Activated gamma-delta T cell treated with anti-CD3 and anti-CD28 coated beads, Interleukin-2, amount 50 U/mL, for 16 hours (primary cell): ENCODE data around the gene DUSP10.

Source experiments
- DNase-seq: peaks from one replicate; pipeline ENCODE4 v3.0.0-alpha.2; 2020; ENCODE audit warnings: low read depth

Gene DUSP10

DNA sequence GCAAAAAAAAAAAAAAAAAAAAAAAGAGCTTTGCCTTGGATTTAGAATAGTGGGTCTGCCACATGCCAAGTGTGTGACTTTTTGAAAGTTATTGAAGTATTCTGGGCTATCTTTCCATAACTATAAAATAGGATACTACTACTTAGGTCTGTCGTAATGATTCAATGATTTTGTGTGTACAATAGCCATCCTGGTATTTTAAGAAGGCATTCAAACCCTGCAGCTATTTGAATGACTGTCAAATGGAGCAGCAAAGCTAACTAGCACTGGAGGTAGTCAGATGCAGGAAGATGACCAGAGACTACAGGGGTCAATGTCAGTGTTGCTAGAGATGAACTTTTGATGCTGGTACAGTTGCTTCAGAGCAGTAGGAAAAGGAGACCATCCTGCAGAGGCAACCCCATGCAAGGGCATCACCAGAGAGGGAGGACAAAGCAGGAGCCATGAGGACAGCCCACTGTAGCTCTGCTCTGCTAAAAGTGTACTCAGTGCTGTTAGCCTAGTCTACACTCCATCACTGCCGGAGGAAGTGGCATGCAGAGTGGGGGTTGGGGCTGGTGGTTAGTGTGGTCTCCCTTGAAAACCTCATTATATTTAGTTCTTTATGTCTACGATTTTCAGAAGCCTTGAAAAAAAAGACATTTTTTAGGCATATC is 29.0 kb downstream of the DUSP10 start:
- peak; percentile 68 for DNase-seq

DNA sequence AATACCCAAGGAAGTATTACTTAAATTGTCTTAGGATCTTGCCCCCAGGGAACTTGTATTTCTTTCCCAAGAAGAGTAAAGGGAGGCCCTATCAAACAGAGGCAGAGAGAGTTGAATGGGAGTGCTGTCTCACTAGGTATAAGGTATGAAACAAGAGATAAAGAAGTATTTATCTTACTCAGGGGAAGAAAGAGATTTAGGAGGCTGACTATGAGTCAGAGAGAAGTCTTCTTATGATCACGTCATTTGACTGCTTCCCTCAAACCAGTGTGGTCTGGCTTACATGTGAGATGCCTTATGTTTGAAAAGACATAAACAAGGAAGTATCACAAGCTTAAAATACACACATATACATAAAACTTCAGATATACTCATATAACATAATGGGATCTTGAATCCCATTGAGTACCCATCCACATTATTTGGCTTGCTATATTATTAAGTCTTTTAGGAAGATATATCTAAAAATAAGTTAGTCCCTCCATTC is 29.6 kb downstream of the DUSP10 start:
- DNase-seq, result peak; percentile 9

DNA sequence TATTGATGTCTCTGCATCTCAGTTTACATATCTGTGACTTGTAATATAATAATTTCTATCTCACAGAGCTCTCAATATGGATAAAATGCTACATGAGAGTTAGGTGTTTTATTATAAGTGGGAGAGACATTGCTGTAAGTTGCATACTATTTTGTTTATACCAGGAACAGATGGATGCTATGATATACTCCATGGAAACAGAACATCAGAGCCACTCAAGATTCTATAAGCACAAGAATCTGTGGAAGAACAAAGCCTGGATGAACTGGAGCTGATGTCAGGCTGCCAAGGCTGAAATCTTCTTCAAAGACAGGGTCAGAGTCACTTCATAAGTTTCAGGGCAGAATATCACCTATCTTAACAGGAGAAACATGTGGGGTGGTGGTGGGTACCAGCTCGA is 30.2 kb downstream of the DUSP10 start:
- no peak for DNase-seq

DNA sequence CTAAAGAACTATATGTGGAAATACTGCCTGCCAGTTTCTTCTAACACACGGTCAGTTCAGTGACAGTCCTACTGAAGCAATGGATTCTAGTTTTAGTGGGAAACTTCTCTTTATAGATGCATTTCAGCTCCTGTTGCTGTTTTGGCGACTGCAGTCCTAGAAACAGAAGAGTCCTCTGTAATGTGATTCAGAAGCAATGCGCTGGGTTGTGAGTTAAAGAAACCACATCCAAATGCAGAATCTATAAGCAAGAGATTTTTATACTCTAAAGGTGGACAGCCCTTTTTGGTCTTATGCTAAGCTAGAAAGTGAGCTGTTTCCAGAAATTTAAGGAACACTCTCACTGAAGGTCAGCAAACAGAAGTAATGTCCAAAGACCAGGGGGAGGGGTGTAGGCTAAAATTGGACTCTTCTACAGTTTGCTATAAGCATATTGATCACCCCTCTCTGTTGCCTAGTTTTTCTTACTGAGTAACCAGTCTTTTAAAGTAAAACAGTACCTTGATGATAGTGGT is 30.8 kb downstream of the DUSP10 start:
- no peak for DNase-seq

DNA sequence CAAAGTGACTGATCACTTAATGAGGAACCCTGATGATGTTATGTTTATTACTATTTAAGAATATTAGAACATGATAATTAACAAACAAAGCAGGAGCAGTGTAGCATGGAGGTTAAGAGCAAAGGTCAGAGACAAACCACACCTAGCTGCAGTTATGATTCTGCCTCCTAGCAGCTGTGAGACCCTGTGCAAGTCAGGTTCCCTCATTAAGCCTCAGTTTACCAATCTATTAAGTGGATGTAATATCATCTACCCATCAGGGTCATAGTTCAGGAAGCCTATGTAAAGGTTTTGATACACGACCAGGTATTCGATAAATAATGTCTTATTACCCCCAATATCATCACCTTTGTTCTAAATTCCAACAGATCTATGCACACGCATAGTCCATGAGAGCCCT is 32.0 kb downstream of the DUSP10 start:
- DNase-seq, result no peak

DNA sequence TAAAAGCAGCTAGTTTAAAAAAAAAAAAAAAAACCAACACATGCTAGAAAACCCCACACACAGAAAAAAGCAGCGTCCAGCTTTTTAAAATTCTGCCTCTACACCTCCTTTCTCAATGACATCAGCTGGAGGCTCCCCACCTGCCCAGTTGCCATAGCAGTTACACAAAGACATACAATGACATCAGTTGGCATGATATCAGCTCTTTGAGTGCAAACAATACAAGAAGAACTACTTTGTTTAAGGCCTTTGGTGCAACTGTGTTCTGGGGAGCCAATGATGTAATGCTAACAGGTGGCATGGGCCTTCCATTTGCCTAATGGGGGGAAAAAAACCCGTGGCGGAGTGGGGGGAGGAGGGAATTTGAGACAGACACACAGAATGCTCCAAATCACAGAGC is 32.9 kb downstream of the DUSP10 start:
- DNase-seq, result peak; percentile 18

DNA sequence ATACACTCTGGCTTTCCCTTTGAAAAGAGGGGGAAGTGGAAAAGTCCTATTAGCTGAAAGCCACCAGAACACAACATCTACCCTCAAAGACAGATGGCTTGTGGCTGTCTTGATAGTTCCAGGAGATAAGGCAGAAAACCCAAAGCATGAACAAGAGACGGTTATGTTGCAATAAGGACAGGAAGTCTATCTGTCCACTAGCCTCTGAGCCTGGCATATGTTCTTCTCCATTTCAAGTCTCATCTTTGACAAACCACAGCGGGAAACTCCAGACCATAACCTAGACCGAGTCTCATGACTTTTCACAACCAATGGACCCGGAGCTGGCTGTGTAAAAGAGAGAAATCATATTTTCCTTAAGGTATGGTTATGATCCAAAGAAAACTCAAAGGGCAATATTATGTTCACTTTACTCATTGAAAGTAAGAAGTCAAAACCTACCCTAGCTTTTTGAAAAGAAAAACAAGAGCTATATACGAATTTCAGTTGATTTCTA is 33.8 kb downstream of the DUSP10 start:
- peak; percentile 32 for DNase-seq

DNA sequence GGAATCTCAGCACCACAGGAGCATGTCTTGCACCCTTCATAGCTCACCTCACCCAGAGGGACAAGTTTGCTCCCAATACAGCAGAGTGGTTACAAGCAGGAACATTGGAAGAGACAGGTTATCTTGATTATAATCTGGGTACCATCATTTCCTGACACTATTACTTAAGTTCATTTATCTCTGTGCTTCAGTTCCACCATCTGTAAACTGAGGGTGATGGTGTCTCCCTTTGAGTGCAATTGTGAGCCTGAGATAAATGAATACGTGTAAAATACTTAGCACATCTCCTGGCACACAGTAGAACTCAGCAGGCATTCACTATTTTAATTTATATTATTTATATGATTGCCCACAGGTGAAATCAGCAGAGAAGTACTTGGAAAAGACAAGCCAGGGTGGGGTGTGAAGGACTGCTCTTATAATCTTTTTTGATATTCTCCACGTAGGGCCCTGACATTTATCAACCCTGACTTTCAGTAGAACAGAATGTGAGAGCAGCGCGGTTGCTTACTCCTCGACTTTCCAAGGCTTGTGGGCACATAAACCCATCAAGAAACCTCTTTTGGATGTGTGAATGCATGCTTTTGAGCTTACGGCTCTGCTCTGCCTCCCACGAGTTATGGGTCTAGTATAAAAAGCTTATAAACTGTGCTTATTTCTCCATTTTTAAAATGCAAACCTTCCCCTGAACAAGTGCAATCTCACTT is 34.9 kb downstream of the DUSP10 start:
- no peak for DNase-seq

DNA sequence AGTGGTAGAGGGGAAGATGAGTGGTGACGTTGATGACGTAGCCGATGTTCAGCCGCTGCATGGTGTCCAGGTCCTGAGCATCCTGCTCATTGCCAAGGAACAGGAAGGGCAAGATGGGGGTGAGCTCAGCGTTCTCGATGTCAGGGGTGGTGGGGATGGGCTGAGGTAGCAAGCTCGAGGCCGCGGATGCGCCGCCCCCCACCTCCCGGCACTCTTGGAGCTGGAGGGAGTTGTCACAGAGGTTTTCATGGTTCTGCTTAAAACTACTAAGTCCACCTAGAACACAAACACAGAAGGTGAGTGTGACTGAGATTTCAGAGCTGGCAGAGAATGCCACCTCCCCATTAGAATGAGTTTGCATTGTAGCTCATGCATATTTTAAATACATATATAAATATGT is 35.7 kb downstream of the DUSP10 start:
- DNase-seq, result no peak

DNA sequence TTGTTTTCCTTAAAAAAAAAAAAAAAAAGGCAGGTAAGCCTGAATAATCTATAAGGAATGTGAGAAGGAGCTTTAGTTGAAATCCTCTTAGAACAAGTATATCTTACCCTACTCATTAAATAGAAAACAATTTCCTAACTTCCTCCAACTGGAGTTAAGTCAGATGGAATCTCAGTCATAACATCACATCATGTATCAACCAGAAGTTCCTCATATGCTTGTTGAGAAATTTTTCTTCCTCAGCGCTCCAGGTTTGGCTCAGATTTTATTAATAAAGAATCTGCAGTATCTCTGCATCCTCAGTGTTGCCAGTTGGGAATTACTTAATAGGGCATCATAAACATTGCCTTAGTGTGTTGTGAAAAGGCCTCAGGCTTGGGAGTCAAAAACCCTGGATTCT is 37.6 kb downstream of the DUSP10 start:
- DNase-seq, result no peak

DNA sequence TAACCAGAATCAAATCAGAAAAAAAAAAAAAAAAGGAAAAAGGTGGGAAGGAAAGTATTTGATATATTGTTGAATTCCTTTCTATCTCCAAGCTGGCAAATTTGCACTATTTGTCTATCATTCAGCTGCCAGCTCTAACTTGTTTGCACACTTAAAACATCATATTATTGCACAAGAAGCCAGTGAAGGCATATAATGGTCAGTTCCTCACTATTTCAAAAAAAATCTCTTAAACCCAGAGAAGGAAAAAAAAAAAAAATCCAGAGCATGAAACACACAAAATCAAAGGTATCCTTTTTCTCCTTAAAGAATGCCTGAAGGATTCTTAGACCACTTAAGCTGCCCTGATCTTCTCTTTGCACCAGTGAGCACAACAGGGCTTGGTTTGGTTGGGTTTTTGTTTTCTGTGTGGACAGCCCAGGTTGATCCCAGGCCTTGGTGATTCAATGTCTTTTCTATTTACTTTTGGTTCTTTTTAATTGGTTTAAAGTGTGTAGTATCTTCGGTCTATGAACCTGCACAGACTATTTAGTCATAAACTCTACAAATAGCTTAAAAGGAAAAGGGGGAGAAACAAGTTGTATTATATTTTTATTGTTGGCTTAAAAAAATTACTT is 40.2 kb downstream of the DUSP10 start:
- no peak for DNase-seq

DNA sequence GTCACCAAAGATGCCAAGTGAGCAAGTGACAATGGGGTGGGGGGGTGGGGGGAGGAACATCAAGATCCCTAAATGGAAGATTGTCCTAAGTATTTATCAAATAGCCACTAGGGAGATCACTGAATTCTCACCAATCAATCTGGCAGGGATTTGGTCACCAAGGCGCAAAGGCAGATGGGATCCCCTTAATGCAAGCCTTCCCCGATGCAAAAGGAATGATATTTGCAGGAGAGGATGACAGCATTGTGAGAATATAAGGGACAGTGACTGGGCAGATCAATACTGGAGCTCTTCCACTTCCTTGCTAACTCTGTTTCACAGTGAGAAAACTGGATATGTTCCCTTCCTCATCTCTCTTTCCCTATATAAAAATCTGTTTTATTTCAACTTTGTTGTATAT is 40.9 kb downstream of the DUSP10 start:
- no peak for DNase-seq

DNA sequence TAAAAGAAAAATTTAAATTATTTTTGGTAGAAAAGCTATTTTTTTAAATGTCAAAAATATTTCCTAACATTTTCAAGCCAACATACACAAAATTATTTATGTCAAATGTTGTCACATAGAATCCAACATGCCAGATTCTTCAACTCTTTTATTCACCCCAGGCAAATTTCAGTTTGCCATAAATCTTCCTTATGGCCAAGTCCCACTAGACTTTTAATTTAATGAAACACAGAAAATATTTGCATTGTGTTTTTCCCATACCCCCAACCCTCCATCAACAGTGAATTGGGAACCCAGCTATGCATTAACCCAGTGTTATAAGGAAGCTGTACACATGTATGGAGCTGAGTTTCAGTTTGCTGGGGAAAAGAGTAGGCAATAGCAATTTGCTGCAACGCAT is 41.4 kb downstream of the DUSP10 start:
- DNase-seq, result no peak

DNA sequence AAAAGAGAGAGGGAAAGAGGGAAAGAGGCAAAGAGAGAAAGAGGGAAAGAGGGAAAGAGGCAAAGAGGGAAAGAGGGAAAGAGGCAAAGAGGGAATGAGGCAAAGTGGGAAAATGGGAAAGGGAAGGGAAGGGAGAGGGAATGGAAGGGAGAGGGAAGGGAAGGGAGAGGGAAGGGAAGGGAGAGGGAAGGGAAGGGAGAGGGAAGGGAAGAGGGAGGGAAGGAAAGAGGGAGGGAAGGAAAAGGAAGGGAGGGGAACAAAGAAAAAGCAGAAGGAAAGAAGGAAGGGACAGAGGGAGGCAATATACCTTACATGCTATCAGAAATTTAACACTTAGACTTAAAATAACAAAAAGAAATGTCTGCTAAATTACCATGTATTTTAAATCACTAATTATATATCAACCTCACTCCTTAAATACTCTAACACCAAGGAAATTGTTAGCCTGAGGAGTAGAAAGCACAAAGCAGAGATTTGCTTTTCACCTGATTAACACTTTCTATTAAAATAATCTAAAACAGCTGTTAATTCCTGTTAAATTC is 41.8 kb downstream of the DUSP10 start:
- no peak for DNase-seq

DNA sequence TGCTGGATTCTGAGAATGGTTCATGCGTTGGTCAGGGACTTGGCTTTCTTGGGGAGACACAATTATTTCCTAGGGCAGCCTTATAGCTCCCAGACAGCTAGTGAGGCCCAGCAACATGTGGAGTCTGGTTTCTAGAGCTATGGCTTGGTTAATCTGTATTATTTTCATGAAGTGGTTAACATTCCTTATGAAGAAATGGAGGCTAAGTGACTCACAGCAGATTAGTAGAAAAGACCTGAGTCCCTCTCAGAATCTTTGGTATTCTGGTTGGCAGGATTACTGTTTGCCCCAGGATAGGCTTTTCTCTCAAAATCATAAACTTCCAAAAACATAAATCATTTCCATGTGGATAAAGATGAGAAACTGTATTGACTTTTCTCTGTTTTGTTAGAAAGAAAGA is 42.3 kb downstream of the DUSP10 start:
- no peak for DNase-seq

DNA sequence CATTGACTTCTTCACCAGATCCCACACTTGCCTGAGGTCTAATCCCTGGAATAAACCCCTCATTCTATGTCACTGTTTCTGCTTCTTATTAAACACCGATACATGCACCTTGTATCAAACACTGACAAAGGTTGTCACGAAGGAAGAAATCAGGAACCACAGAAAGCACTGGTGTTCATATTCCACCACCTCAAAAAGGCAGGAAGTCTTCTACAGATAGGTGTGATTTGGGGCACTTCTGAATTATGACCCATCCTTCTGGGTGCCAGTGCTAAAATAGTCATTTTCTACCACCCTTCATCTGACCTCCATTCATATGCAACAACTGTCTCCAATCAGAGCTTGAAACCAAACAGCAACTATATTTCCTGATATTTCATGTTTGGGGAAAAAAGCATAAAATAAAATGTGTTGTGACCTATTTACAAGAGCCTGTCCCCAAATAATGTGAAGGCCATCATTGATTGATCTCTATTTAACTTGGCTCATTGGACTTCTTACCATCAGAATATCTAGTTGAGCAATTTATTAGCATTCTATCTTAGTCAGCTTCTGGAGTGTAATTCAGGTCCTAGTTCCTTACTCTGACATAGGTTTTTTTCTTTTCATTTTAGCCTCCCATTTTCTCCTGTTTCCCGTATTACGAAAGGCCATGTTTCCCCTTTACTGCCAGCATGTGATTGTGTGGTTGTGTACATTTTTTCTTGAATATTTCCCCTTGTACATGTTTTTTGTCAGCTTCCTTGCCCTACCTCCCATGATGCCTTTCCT is 43.1 kb downstream of the DUSP10 start:
- no peak for DNase-seq

DNA sequence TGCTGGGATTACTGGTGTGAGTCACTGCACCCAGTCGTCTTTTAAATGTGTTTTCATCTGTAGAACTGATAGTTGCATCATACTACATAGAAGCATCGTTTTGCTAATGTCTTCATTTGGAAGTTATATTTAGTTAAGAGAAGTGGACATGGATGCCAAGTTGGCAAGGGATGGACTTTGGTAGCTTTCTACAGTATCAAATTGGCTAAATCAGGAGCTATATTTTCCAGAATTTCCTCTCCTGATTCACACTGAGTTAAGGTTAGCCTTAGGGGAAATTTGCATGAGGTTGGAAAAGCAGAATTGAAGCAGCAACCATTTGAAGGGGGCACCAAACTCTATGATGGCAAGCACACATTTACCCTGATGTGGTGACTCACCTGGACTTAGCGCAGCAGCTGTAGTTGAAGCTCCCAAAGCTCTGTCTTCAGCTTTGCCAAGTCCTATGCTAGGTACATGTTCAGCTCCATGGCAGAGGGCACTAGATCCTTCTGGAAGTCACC is 43.9 kb downstream of the DUSP10 start:
- DNase-seq, result no peak

DNA sequence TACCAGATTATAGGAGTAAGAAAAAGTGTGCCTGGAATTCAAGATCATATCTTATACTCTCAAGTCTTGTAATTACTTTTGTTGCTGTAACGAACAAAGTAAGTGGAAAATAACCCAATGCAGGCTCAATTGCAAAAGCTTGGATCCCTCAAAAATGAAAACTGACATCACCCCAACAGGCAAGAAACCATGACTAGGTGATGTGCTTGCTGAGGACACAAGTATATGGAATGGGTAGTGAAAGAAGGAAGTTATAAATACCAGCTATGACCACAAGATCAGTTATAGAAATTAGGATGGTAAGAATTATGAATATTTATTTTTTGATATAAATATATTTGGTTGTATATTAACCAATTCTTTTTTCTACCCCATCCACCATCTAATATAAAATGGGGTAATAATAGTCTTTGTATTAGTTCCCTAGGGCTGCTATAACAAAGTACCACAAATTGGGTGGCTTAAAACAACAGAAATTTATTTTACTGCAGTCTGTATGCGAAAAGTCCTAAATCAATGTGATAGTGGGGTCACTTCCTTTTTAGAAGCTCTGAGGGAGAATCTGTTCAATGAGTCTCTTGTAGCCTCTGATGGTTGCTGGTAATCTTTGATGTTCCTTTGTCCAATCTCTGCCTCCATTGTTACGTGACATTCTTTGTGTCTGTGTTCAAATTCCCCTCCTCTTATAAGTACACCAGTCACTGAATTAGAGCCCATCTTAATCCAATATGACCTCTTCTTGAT is 45.0 kb downstream of the DUSP10 start:
- no peak for DNase-seq

DNA sequence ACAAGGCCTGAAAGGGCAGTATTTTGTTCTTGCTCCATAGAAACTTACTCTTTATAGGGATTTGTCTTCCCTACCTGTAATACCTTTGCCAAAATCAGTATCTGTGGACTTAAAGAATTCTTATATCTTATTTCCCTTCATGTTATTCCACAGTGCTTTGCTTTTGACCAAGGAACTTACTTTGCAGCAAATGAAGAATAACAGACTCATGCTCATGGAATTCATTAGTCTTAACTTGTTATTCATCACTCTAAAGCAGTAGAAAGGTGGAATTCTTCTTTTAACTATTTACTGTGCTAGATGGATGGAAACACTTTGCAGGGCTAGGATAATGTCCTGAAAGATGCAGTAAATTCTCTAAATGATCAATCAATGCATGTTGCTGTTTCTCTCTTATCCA is 45.9 kb downstream of the DUSP10 start:
- DNase-seq, result no peak

DNA sequence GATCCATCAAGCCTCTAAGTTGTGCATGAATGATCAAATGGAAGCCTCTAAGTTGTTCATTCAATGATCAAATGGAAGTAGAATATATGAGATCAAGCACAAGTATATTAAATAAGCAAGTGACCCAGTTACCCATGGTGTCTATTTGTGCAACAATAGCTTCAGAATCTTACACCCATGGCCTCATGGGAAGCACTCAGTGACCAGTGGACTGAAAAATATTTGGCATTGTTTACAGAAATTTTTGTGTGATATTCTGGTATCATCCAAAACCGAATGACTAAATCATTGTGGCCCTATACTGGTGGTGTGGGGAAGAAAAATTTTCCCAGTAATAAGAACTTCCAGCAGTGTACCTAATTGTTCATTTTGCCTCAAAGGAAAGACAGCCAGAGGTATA is 46.6 kb downstream of the DUSP10 start:
- DNase-seq, result no peak

DNA sequence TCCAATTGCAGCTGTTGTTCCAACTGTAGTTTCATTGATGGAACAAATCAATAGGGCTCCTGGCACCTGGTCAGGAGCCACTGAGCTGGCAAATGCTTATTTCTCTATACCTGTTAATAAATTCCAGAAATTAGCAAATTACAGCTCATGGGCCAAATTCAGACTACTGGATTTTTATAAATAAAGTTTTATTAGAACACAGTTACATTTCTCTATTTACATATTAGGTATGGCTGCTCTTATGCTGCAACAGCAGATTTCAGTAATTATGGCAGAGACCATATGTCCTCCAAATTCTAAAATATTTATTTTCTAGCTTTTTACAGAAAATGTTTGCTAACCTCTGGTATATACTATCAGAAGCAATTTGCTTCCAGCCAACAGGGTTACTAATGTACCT is 47.8 kb downstream of the DUSP10 start:
- DNase-seq, result no peak
